Right lobe of liver (tissue), 4 donors: ENCODE data around the gene ZBTB7C.

Experiments used
- CTCF ChIP-seq, 4 donors: fragments of 200-600 bp in 3 of 4; fragments of 450-650 bp in 1 of 4; IDR thresholded peaks; one replicate each; pipeline versions ENCODE4 v1.5.1 to v1.8.0; 2016 to 2022; ENCODE audit warnings: antibody characterized with exemption in 4 of 4, mild to moderate bottlenecking in 2 of 4
- POLR2A ChIP-seq: fragments of 450-650 bp; IDR thresholded peaks from one replicate; pipeline ENCODE4 v1.6.1; 2017; ENCODE audit warnings: antibody characterized with exemption, mild to moderate bottlenecking
- donor health status: DM: no; HTN: no; CAD: no.
- donor health status: DM: no; HTN: no; CAD: no.
- donor health status: DM: no; HTN: yes; CAD: no.

- no peak for TF ChIP-seq CTCF (IDR thresholded peaks at IDR 0.05)
- no peak for TF ChIP-seq POLR2A
Observed at GRCh38 chr18:48199399-48199798, 209.8 kb downstream of the ZBTB7C start.
